Breast epithelium (tissue), 3 donors: ENCODE results near the gene CTNND2.

ENCODE experiments used
- POLR2A ChIP-seq: fragments of 450-650 bp; IDR thresholded peaks from one replicate; pipeline ENCODE4 v1.6.1; 2016; ENCODE audit warnings: antibody characterized with exemption, mild to moderate bottlenecking, moderate library complexity
- POLR2AphosphoS5 ChIP-seq, 3 donors: sonication (generic); formaldehyde crosslinking; IDR thresholded peaks; one replicate each; pipeline ENCODE4 v1.6.1; 2017; ENCODE audit warnings: antibody characterized with exemption in 3 of 3
- TF ChIP-seq, protein P1 (sequence below), 3 donors: fragments of 450-650 bp; IDR thresholded peaks; one replicate each; pipeline ENCODE4 v1.5.1; 2016 to 2017; ENCODE audit warnings: antibody characterized with exemption in 3 of 3, mild to moderate bottlenecking in 3 of 3, moderate library complexity in 3 of 3

DNA sequence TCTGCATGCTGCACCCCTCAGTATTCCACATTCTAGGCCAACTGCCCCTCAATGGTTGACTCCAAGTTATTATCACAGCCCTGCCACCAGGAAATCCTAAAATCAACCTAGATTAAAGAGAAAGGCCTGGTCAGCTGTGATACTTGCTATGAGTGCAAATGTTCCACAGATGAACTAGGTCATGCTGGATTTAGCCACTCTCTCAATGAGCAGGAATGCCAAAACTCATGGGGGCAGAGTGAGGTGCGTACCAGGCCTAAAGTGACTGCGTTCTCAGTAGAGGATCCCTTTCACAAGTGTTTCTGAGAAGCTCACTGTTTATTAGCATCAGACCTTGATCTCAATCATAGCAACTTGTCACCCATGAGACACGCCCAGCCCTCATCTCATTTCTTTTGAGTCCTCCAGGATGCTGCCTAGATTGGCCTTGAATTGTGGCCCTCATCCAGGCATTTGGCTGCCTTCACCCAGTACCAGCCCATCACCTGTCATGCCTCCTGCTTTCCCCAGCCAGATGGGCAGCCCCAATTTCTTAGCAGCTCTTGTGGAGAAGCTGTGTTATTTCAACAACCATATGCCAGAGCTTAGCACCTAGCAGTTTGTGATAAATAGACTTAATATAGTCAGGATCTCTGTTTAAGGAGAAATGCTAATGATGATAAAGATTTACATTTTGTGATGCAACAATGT lies 383.9 kb downstream of the CTNND2 start:
- TF ChIP-seq, protein P1, sequence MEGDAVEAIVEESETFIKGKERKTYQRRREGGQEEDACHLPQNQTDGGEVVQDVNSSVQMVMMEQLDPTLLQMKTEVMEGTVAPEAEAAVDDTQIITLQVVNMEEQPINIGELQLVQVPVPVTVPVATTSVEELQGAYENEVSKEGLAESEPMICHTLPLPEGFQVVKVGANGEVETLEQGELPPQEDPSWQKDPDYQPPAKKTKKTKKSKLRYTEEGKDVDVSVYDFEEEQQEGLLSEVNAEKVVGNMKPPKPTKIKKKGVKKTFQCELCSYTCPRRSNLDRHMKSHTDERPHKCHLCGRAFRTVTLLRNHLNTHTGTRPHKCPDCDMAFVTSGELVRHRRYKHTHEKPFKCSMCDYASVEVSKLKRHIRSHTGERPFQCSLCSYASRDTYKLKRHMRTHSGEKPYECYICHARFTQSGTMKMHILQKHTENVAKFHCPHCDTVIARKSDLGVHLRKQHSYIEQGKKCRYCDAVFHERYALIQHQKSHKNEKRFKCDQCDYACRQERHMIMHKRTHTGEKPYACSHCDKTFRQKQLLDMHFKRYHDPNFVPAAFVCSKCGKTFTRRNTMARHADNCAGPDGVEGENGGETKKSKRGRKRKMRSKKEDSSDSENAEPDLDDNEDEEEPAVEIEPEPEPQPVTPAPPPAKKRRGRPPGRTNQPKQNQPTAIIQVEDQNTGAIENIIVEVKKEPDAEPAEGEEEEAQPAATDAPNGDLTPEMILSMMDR (IDR thresholded peaks at IDR 0.05): no peak
- TF ChIP-seq POLR2A (no peak), POLR2AphosphoS5 (IDR thresholded peaks at IDR 0.05) (no peak)
